ENCODE data around the gene ADAM33.

Gene ADAM33

GRCh38 chr20:3694864-3695263 is 13.1 kb upstream of the ADAM33 start:
- Mint-ChIP-seq H3K27me3 (ENCODE audit: low read depth) (no peaks in the 10 kb centered on the region), H3K36me3 (ENCODE audit: low read depth) (no peaks in the 10 kb centered on the region), H3K27ac (no peak overlapping the region), H3K9me3 (no peaks in the 10 kb centered on the region), H3K4me3 (no peak overlapping the region), H3K4me1 (peaks cover 9% of the 10 kb centered on the region)
- TF ChIP-seq CTCF (IDR thresholded peaks at IDR 0.05; ENCODE audit: unreplicated experiment in 3 of 3) = no peak

GRCh38 chr20:3693376-3693775 is 11.6 kb upstream of the ADAM33 start:
- no peaks in the 10 kb centered on the region for H3K27me3 Mint-ChIP-seq (ENCODE audit: low read depth)
- H3K36me3 Mint-ChIP-seq (ENCODE audit: low read depth) = no peaks in the 10 kb centered on the region
- H3K4me3 Mint-ChIP-seq = no peak overlapping the region
- H3K27ac Mint-ChIP-seq = no peak overlapping the region
- peaks cover 8% of the 10 kb centered on the region for H3K4me1 Mint-ChIP-seq
- no peaks in the 10 kb centered on the region for H3K9me3 Mint-ChIP-seq
- TF ChIP-seq CTCF (IDR thresholded peaks at IDR 0.05; ENCODE audit: unreplicated experiment in 3 of 3) = no peak

DNA sequence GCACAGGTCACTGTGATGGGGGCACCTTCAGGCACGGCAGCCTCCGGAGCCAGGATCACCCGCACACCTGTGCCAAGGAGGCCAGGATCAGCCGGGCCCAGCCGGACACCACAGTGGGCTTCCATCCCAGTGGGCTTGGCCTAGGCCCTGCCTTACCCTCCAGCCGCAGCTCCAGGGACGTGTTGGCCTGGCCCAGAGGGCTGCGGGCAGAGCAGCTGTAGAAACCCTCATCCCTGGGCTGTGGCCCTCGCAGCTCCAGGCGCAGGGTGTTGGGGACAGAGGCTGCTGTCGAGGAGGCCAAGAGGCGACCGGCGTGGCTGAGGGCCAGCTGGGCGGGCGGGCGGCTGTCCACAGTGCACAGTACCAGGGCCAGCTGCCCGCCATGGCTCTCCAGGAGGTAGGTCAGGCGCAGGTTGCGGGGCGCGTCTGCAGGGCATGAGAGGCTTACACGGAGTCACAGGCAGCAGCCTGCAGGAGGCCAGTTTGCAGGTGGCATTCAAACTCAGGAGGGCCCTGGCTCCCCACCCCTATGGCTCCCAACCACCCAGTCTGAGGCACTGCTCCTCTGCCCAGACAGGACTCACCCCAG is 11.0 kb upstream of the ADAM33 start:
- TF ChIP-seq CTCF (IDR thresholded peaks at IDR 0.05; ENCODE audit: unreplicated experiment in 3 of 3) = no peak
- no peaks in the 10 kb centered on the region for H3K36me3 Mint-ChIP-seq (ENCODE audit: low read depth)
- no peak overlapping the region for H3K4me3 Mint-ChIP-seq
- peaks cover 8% of the 10 kb centered on the region for H3K4me1 Mint-ChIP-seq
- H3K27me3 Mint-ChIP-seq (ENCODE audit: low read depth) = no peaks in the 10 kb centered on the region
- H3K27ac Mint-ChIP-seq = no peak overlapping the region
- no peaks in the 10 kb centered on the region for H3K9me3 Mint-ChIP-seq

- Mint-ChIP-seq H3K4me3 (no peak overlapping the region), H3K9me3 (no peaks in the 10 kb centered on the region)
Observed at GRCh38 chr20:3691897-3692296, 10.1 kb upstream of the ADAM33 start.

GRCh38 chr20:3691306-3691705 is 9.5 kb upstream of the ADAM33 start:
- H3K27me3 Mint-ChIP-seq (ENCODE audit: low read depth) = no peaks in the 10 kb centered on the region
- TF ChIP-seq CTCF (IDR thresholded peaks at IDR 0.05; ENCODE audit: unreplicated experiment in 3 of 3) = no peak
- no peak overlapping the region for H3K4me3 Mint-ChIP-seq
- H3K27ac Mint-ChIP-seq = no peak overlapping the region
- no peaks in the 10 kb centered on the region for H3K36me3 Mint-ChIP-seq (ENCODE audit: low read depth)
- no peaks in the 10 kb centered on the region for H3K9me3 Mint-ChIP-seq
- peaks cover 23% of the 10 kb centered on the region for H3K4me1 Mint-ChIP-seq

More at GRCh38 chr20:3691897-3692296, 10.1 kb upstream of the ADAM33 start:
- H3K4me1 Mint-ChIP-seq = peaks cover 17% of the 10 kb centered on the region
- no peaks in the 10 kb centered on the region for H3K27me3 Mint-ChIP-seq (ENCODE audit: low read depth)
- TF ChIP-seq CTCF (IDR thresholded peaks at IDR 0.05; ENCODE audit: unreplicated experiment in 3 of 3) = no peak
- no peaks in the 10 kb centered on the region for H3K36me3 Mint-ChIP-seq (ENCODE audit: low read depth)
- no peak overlapping the region for H3K27ac Mint-ChIP-seq

- Mint-ChIP-seq H3K4me1 (peaks cover 32% of the 10 kb centered on the region), H3K4me3 (no peak overlapping the region), H3K36me3 (ENCODE audit: low read depth) (no peaks in the 10 kb centered on the region), H3K27me3 (ENCODE audit: low read depth) (peaks cover 5% of the 10 kb centered on the region), H3K9me3 (no peaks in the 10 kb centered on the region), H3K27ac (no peak overlapping the region)
- no peak for TF ChIP-seq CTCF (IDR thresholded peaks at IDR 0.05; ENCODE audit: unreplicated experiment in 3 of 3)
Observed at GRCh38 chr20:3690413-3690812, 8.6 kb upstream of the ADAM33 start.
